GM23338 (cell line): ENCODE data around the gene SFRP5. TPM values are rescaled to one million over a fixed set of nuclear protein-coding genes. Genes with fewer than 3 reads are reported as not detected.

Experiments
- ATAC-seq: fragments of 200-7000 bp; cut with Tn5 transposase; 3 replicates; pipeline ENCODE4 v1.9.1; 2020
- DNase-seq: peaks from one replicate; pipeline ENCODE4 v3.0.0-alpha.2; 2015; ENCODE audit warnings: low spot score
- H2AFZ ChIP-seq: fragments of 200-600 bp; sonication (generic); 2 replicates; pipeline ENCODE4 v1.8.0; 2016; ENCODE audit warnings: antibody characterized with exemption, mild to moderate bottlenecking, moderate library complexity
- H3F3A ChIP-seq: fragments of 200-600 bp; sonication (generic); replicated peaks from 2 replicates; pipeline ENCODE4 v1.8.0; 2017; ENCODE audit warnings: antibody characterized with exemption, mixed run types, low read depth
- H3K27ac ChIP-seq: fragments of 200-600 bp; sonication (generic); 2 replicates; pipeline ENCODE4 v1.6.1; 2016; ENCODE audit warnings: low read depth
- H3K27me3 ChIP-seq: fragments of 200-600 bp; sonication (generic); 2 replicates; pipeline ENCODE4 v1.8.0; 2016; ENCODE audit warnings: mild to moderate bottlenecking, mixed run types, moderate library complexity; ENCODE audit not compliant: insufficient read depth
- H3K36me3 ChIP-seq: fragments of 200-600 bp; sonication (generic); 2 replicates; pipeline ENCODE4 v1.8.0; 2016; ENCODE audit warnings: mild to moderate bottlenecking; ENCODE audit not compliant: insufficient read depth
- H3K4me1 ChIP-seq: fragments of 200-600 bp; sonication (generic); 2 replicates; pipeline ENCODE4 v1.8.0; 2016; ENCODE audit warnings: mild to moderate bottlenecking, moderate library complexity; ENCODE audit not compliant: insufficient read depth
- H3K4me2 ChIP-seq: fragments of 200-600 bp; sonication (generic); 2 replicates; pipeline ENCODE4 v1.7.1; 2017; ENCODE audit warnings: mixed run types
- H3K4me3 ChIP-seq: fragments of 200-600 bp; sonication (generic); 2 replicates; pipeline ENCODE4 v1.6.1; 2016; ENCODE audit warnings: mixed run types
- H3K79me2 ChIP-seq: fragments of 200-600 bp; sonication (generic); replicated peaks from 2 replicates; pipeline ENCODE4 v1.8.0; 2017; ENCODE audit warnings: mild to moderate bottlenecking; ENCODE audit not compliant: insufficient read depth
- H3K9me2 ChIP-seq: fragments of 200-600 bp; sonication (generic); 2 replicates; pipeline ENCODE4 v1.8.0; 2017; ENCODE audit not compliant: insufficient read depth
- H4K20me1 ChIP-seq: fragments of 200-600 bp; sonication (generic); replicated peaks from 2 replicates; pipeline ENCODE4 v1.8.0; 2017; ENCODE audit warnings: mild to moderate bottlenecking; ENCODE audit not compliant: insufficient read depth
- H3K27ac Mint-ChIP-seq: 2 replicates; pipeline ENCODE4 v1.8.0; 2020; ENCODE audit warnings: inconsistent platforms, mild to moderate bottlenecking, moderate library complexity, mixed read lengths
- H3K27me3 Mint-ChIP-seq: 3 replicates; pipeline ENCODE4 v1.8.0; 2022; ENCODE audit warnings: low read depth, mild to moderate bottlenecking, moderate library complexity, mixed read lengths, inconsistent platforms; ENCODE audit not compliant: insufficient read depth, poor library complexity
- H3K36me3 Mint-ChIP-seq: 3 replicates; pipeline ENCODE4 v1.8.0; 2021; ENCODE audit warnings: low read depth, mild to moderate bottlenecking, inconsistent platforms, moderate library complexity, mixed read lengths
- H3K4me1 Mint-ChIP-seq: 3 replicates; pipeline ENCODE4 v1.8.0; 2020; ENCODE audit warnings: mild to moderate bottlenecking, inconsistent platforms, mixed read lengths
- H3K4me3 Mint-ChIP-seq: 3 replicates; pipeline ENCODE4 v1.8.0; 2021; ENCODE audit warnings: moderate library complexity, mild to moderate bottlenecking, inconsistent platforms, mixed read lengths
- H3K9me3 Mint-ChIP-seq: 3 replicates; pipeline ENCODE4 v1.8.0; 2020; ENCODE audit warnings: moderate library complexity, mild to moderate bottlenecking, inconsistent platforms, mixed read lengths
- CREB1 ChIP-seq: fragments of 250-450 bp; sonication (Bioruptor Pico); IDR thresholded peaks from 2 replicates; pipeline ENCODE4 v1.5.0; 2020; ENCODE audit warnings: low read depth, mild to moderate bottlenecking, moderate library complexity
- EZH2 ChIP-seq: fragments of 200-600 bp; sonication (generic); IDR thresholded peaks from one replicate; pipeline ENCODE4 v1.8.0; 2017; ENCODE audit warnings: antibody characterized with exemption, mild to moderate bottlenecking, low read depth; ENCODE audit not compliant: unreplicated experiment
- EZH2phosphoT487 ChIP-seq: fragments of 200-600 bp; sonication (generic); IDR thresholded peaks from one replicate; pipeline ENCODE4 v1.8.1; 2018; ENCODE audit warnings: antibody characterized with exemption; ENCODE audit not compliant: unreplicated experiment
- JUNB ChIP-seq: IDR thresholded peaks from one replicate; pipeline ENCODE4 v1.6.1; 2016; ENCODE audit warnings: antibody characterized with exemption; ENCODE audit not compliant: unreplicated experiment
- NANOG ChIP-seq: IDR thresholded peaks from 2 replicates; pipeline ENCODE4 v1.6.1; 2016; ENCODE audit warnings: antibody characterized with exemption, borderline replicate concordance
- POLR2AphosphoS5 ChIP-seq: IDR thresholded peaks from 2 replicates; pipeline ENCODE4 v1.6.1; 2016; ENCODE audit warnings: antibody characterized with exemption, low read depth
- STAT1 ChIP-seq: IDR thresholded peaks from one replicate; pipeline ENCODE4 v1.6.1; 2016; ENCODE audit warnings: antibody characterized with exemption; ENCODE audit not compliant: unreplicated experiment
- ZNF331 ChIP-seq: fragments of 250-450 bp; sonication (Bioruptor Pico); IDR thresholded peaks from 2 replicates; pipeline ENCODE4 v1.5.0; 2020; ENCODE audit warnings: low read depth, mild to moderate bottlenecking, moderate library complexity
- polyA plus RNA-seq: library from polyadenylated mRNA; unstranded; fragments of >200 nt; fragmentation: Nextera tagmentation; extraction: Ambion mirVana; gene quantifications from 2 replicates; pipeline ENCODE4 v1.2.1, GENCODE V29; 2016
- total RNA-seq: library from RNA; depleted of rRNA; stranded (reverse); fragments of >200 nt; shearing (Covaris generic); gene quantifications from 2 replicates; pipeline ENCODE4 v1.2.3, GENCODE V29; 2014
- TF ChIP-seq, protein P1 (sequence below), 2 experiments: fragments of 200-600 bp in 1 of 2; sonication (generic) in 1 of 2; conservative IDR thresholded peaks; 2 replicates each; pipeline versions ENCODE4 v1.5.1 to v1.6.1; 2016 to 2017; ENCODE audit warnings: antibody characterized with exemption in 2 of 2, low read depth in 2 of 2, mild to moderate bottlenecking in 2 of 2, moderate library complexity in 1 of 2
- TF ChIP-seq, protein P2 (sequence below): IDR thresholded peaks from one replicate; pipeline ENCODE4 v1.6.1; 2018; ENCODE audit warnings: antibody characterized with exemption; ENCODE audit not compliant: unreplicated experiment
- TF ChIP-seq, protein P3 (sequence below): IDR thresholded peaks from 2 replicates; pipeline ENCODE4 v1.6.1; 2016; ENCODE audit warnings: antibody characterized with exemption

The SFRP5 gene
- total and polyA plus RNA-seq, 2 experiments from 2014 or later, result 2.4 to 3.5 TPM

DNA sequence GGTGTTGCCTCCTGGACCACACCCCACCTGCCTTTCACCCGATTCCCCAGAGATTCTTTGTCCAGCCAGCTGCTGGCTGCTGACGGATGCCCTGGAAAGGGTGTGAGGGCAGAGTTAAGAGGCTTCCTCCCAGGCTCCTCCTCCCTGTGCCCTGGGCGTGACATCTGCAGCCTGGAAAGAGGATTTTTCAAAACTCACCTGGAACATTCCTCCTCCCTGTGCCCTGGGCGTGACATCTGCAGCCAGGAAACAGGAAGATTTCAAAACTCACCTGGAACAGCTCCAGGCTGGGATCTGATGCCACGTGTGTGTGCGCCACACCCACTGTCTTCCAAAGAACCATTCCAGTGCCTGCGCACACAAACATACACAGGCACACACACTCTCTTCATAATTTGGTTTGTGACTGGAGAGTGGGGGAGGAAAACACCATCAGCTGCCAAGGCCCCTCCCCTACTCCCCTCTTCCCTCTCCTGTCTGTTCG, 53.1 kb downstream of the SFRP5 start (continued):
- TF ChIP-seq EZH2phosphoT487 (no peak), POLR2AphosphoS5 (no peak)

DNA sequence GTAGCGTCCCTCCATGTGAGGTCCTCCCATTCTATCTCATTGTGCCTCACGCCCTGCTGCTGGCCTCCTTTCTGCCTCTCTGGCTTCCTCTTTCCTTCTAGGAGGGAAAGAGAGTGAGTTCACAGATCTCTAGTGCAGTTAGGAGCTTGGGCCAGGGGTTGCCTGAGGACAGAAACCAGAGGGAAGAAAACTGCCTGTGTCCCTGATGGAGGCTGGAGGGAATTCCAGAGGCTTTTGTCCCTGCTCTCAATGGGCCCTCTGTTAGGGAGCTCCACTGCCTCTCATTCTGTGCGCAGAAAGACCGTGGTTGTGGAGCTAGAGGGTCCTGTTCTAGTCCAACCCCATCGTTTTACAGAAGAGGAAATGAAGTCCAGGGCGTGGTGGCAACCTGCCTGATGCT, 53.6 kb downstream of the SFRP5 start:
- Mint-ChIP-seq H3K4me1 (peaks cover 43% of the 10 kb centered on the region), H3K4me3 (peak overlapping the region; percentile 22; the same call in 2 of the 3 replicates), H3K36me3 (peaks cover 46% of the 10 kb centered on the region), H3K9me3 (no peaks in the 10 kb centered on the region; the same call in 2 of the 3 replicates), H3K27me3 (peaks cover 15% of the 10 kb centered on the region), H3K27ac (peak overlapping the region; percentile 78)
- H3K36me3 ChIP-seq, result peaks cover 7% of the 10 kb centered on the region; the same call in 1 of the 2 replicates
- H3K9me2 ChIP-seq, result no peaks in the 10 kb centered on the region
- TF ChIP-seq EZH2, result no peak
- TF ChIP-seq CREB1 (CRISPR knock-in tag), result no peak
- no peak for TF ChIP-seq NANOG
- no peak for TF ChIP-seq STAT1
- TF ChIP-seq, protein P1, sequence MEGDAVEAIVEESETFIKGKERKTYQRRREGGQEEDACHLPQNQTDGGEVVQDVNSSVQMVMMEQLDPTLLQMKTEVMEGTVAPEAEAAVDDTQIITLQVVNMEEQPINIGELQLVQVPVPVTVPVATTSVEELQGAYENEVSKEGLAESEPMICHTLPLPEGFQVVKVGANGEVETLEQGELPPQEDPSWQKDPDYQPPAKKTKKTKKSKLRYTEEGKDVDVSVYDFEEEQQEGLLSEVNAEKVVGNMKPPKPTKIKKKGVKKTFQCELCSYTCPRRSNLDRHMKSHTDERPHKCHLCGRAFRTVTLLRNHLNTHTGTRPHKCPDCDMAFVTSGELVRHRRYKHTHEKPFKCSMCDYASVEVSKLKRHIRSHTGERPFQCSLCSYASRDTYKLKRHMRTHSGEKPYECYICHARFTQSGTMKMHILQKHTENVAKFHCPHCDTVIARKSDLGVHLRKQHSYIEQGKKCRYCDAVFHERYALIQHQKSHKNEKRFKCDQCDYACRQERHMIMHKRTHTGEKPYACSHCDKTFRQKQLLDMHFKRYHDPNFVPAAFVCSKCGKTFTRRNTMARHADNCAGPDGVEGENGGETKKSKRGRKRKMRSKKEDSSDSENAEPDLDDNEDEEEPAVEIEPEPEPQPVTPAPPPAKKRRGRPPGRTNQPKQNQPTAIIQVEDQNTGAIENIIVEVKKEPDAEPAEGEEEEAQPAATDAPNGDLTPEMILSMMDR (conservative IDR thresholded peaks at IDR 0.05; ENCODE audit: low read depth in 2 of 2), result no peak
- TF ChIP-seq, protein P2, sequence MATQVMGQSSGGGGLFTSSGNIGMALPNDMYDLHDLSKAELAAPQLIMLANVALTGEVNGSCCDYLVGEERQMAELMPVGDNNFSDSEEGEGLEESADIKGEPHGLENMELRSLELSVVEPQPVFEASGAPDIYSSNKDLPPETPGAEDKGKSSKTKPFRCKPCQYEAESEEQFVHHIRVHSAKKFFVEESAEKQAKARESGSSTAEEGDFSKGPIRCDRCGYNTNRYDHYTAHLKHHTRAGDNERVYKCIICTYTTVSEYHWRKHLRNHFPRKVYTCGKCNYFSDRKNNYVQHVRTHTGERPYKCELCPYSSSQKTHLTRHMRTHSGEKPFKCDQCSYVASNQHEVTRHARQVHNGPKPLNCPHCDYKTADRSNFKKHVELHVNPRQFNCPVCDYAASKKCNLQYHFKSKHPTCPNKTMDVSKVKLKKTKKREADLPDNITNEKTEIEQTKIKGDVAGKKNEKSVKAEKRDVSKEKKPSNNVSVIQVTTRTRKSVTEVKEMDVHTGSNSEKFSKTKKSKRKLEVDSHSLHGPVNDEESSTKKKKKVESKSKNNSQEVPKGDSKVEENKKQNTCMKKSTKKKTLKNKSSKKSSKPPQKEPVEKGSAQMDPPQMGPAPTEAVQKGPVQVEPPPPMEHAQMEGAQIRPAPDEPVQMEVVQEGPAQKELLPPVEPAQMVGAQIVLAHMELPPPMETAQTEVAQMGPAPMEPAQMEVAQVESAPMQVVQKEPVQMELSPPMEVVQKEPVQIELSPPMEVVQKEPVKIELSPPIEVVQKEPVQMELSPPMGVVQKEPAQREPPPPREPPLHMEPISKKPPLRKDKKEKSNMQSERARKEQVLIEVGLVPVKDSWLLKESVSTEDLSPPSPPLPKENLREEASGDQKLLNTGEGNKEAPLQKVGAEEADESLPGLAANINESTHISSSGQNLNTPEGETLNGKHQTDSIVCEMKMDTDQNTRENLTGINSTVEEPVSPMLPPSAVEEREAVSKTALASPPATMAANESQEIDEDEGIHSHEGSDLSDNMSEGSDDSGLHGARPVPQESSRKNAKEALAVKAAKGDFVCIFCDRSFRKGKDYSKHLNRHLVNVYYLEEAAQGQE, result no peak
- no peak for TF ChIP-seq JUNB
- TF ChIP-seq ZNF331 (CRISPR knock-in tag), result no peak
- TF ChIP-seq, protein P3, sequence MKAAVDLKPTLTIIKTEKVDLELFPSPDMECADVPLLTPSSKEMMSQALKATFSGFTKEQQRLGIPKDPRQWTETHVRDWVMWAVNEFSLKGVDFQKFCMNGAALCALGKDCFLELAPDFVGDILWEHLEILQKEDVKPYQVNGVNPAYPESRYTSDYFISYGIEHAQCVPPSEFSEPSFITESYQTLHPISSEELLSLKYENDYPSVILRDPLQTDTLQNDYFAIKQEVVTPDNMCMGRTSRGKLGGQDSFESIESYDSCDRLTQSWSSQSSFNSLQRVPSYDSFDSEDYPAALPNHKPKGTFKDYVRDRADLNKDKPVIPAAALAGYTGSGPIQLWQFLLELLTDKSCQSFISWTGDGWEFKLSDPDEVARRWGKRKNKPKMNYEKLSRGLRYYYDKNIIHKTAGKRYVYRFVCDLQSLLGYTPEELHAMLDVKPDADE, result no peak
- peaks cover 17% of the 10 kb centered on the region for H3K79me2 ChIP-seq
- H3K27ac ChIP-seq, result peak overlapping the region; percentile 86; the same call in 1 of the 2 replicates
- ATAC-seq (no peak), DNase-seq (no peak)
- H3K4me3 ChIP-seq, result no peak overlapping the region
- H3K4me2 ChIP-seq, result peak overlapping the region; percentile 68; the same call in 1 of the 2 replicates
- H3F3A ChIP-seq, result peaks cover 16% of the 10 kb centered on the region
- peaks cover 49% of the 10 kb centered on the region for H3K4me1 ChIP-seq
- no peak overlapping the region for H2AFZ ChIP-seq
- H4K20me1 ChIP-seq, result no peaks in the 10 kb centered on the region
- H3K27me3 ChIP-seq, result no peaks in the 10 kb centered on the region
